ENCODE results near the gene FOXP2. TPM values are rescaled to one million over a fixed set of nuclear protein-coding genes. Genes with fewer than 3 reads are reported as not detected.

The FOXP2 gene
- total and polyA plus RNA-seq, 2 donors (not counting 3 experiments of a cell fraction or from before 2014, with no cell fraction given) = 0.37 to 2.7 TPM

DNA sequence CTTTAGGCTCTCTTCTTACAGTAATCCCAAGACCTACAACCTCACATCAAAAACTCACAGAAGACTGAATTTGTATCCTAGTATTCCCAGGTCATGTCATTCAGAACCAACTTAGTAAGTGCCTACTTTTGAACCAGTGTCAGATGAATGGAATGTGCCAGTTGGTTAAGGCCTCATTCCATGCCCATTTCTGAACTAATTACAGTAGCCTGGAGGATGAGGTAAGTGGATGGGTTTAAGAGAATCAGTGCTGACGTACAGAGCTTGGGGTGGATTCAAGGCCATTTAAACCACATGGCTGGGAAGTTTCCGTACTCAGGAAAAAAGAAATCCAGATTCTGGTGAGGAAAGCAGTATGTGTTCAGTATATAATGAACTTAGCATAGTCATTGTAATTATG lies 21.9 kb upstream of the FOXP2 start:
- H3K9me1 ChIP-seq (replicated peaks; ENCODE audit: control insufficient read depth, extremely low read depth, insufficient read depth, low read length) = no peaks in the 10 kb centered on the region
- no peak overlapping the region for H3K4me2 ChIP-seq (ENCODE audit: insufficient read depth, low read length)
- no peak overlapping the region for H3K9ac ChIP-seq (replicated peaks; ENCODE audit: extremely low read depth, insufficient read depth, low read length)
- intact Hi-C loops (cut with micrococcal nuclease) = no loop called here
- H2AFZ ChIP-seq (ENCODE audit: low read depth, low read length) = no peak overlapping the region
- no peaks in the 10 kb centered on the region for H3K36me3 ChIP-seq (ENCODE audit: control insufficient read depth in 2 of 2, extremely low read depth in 1 of 2, insufficient read depth in 2 of 2, low read length in 2 of 2)
- H3K79me2 ChIP-seq (ENCODE audit: control insufficient read depth, insufficient read depth, low read length) = no peaks in the 10 kb centered on the region
- dilution Hi-C loops (cut with MboI; ENCODE audit: extremely low pct_ligation_motif_present, low sequenced_read_pairs) = no loop called here
- DNase-seq (ENCODE audit: low read depth, low spot score) (no peak), FAIRE-seq (no peak)
- TF ChIP-seq POLR2AphosphoS5 (IDR thresholded peaks at IDR 0.05; ENCODE audit: insufficient read depth, low read depth, low read length) (no peak), POLR2A (IDR thresholded peaks at IDR 0.05; ENCODE audit: low read depth, low read length) (no peak), GATA2 (IDR thresholded peaks at IDR 0.05; ENCODE audit: insufficient read depth, insufficient read length, low read depth, low read length) (no peak), FOS (IDR thresholded peaks at IDR 0.05; ENCODE audit: borderline replicate concordance, insufficient read depth, low read length) (no peak), JUN (IDR thresholded peaks at IDR 0.05; ENCODE audit: borderline replicate concordance, insufficient read depth, insufficient read length, low read depth) (no peak), EZH2 (IDR thresholded peaks at IDR 0.05; ENCODE audit: borderline replicate concordance, low read depth, low read length, severe bottlenecking) (no peak), MYC (IDR thresholded peaks at IDR 0.05; ENCODE audit: low read depth, low read length) (no peak)
- TF ChIP-seq, protein P1, sequence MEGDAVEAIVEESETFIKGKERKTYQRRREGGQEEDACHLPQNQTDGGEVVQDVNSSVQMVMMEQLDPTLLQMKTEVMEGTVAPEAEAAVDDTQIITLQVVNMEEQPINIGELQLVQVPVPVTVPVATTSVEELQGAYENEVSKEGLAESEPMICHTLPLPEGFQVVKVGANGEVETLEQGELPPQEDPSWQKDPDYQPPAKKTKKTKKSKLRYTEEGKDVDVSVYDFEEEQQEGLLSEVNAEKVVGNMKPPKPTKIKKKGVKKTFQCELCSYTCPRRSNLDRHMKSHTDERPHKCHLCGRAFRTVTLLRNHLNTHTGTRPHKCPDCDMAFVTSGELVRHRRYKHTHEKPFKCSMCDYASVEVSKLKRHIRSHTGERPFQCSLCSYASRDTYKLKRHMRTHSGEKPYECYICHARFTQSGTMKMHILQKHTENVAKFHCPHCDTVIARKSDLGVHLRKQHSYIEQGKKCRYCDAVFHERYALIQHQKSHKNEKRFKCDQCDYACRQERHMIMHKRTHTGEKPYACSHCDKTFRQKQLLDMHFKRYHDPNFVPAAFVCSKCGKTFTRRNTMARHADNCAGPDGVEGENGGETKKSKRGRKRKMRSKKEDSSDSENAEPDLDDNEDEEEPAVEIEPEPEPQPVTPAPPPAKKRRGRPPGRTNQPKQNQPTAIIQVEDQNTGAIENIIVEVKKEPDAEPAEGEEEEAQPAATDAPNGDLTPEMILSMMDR (IDR thresholded peaks at IDR 0.05; ENCODE audit: extremely low read depth in 1 of 2, insufficient read depth in 1 of 2, low read depth in 1 of 2, low read length in 2 of 2) = no peak
- TF ChIP-seq, protein P2, sequence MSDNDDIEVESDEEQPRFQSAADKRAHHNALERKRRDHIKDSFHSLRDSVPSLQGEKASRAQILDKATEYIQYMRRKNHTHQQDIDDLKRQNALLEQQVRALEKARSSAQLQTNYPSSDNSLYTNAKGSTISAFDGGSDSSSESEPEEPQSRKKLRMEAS (IDR thresholded peaks at IDR 0.05; ENCODE audit: insufficient read depth, insufficient read length) = no peak
- no peak overlapping the region for H3K27ac ChIP-seq (ENCODE audit: insufficient read depth, low read depth, low read length)
- ChIA-PET CTCF (no interaction called here), POLR2A (no interaction called here)
- no peak overlapping the region for H3K4me3 ChIP-seq (replicated peaks in 1 of 3; ENCODE audit: insufficient read depth in 1 of 3, low read depth in 1 of 3, low read length in 3 of 3)
- no TSS peak for BruUV-seq (replicated peaks)
- no peaks in the 10 kb centered on the region for H3K9me3 ChIP-seq (replicated peaks; ENCODE audit: control insufficient read depth, insufficient read depth, low read length)
- no peaks in the 10 kb centered on the region for H3K4me1 ChIP-seq (ENCODE audit: control insufficient read depth, extremely low read depth, insufficient read depth, low read length)
- no peaks in the 10 kb centered on the region for H4K20me1 ChIP-seq (replicated peaks; ENCODE audit: control insufficient read depth, extremely low read depth, insufficient read depth, low read length)
- H3K27me3 ChIP-seq (ENCODE audit: control insufficient read depth in 2 of 2, insufficient read depth in 2 of 2, low read length in 2 of 2) = no peaks in the 10 kb centered on the region

Measured in endothelial cell of umbilical vein (primary cell).